Right lobe of liver (tissue), 6 donors: ENCODE data around the gene GSDME. TPM values are rescaled to one million over a fixed set of nuclear protein-coding genes. Genes with fewer than 3 reads are reported as not detected.

Experiments used
- ATAC-seq, 4 donors: fragments of 200-7000 bp; cut with Tn5 transposase; one replicate each; pipeline ENCODE4 v1.9.1; 2020; ENCODE audit warnings: mild to moderate bottlenecking in 4 of 4, moderate library complexity in 4 of 4
- DNase-seq, 3 donors: peaks; one replicate each; pipeline ENCODE4 v3.0.0-alpha.2; 2020
- H3K27ac ChIP-seq, 3 donors: fragments of 200-600 bp; one replicate each; pipeline ENCODE4 v1.8.0; 2022
- H3K27me3 ChIP-seq, 2 donors: fragments of 200-600 bp; one replicate each; pipeline ENCODE4 v1.8.0; 2022
- H3K36me3 ChIP-seq, 4 donors: fragments of 200-600 bp; sonication (generic) in 1 of 4; one replicate each; pipeline versions ENCODE4 v1.5.1 to v1.8.0; 2017 to 2022; ENCODE audit warnings: control low read depth in 1 of 4
- H3K4me1 ChIP-seq, 4 donors: fragments of 200-600 bp; sonication (generic) in 1 of 4; one replicate each; pipeline versions ENCODE4 v1.5.1 to v1.8.0; 2017 to 2022; ENCODE audit warnings: control low read depth in 1 of 4
- H3K4me3 ChIP-seq, 3 donors: fragments of 200-600 bp; one replicate each; pipeline ENCODE4 v1.8.0; 2022
- H3K9me3 ChIP-seq, 4 donors: fragments of 200-600 bp; sonication (generic) in 1 of 4; one replicate each; pipeline versions ENCODE4 v1.5.1 to v1.8.0; 2017 to 2022; ENCODE audit warnings: control low read depth in 1 of 4
- POLR2A ChIP-seq: fragments of 450-650 bp; IDR thresholded peaks from one replicate; pipeline ENCODE4 v1.6.1; 2017; ENCODE audit warnings: antibody characterized with exemption, mild to moderate bottlenecking
- WGBS: methylation state at CpG from one replicate; pipeline ENCODE4 v1.1.6; 2018; ENCODE audit warnings: low coverage, low lambda C conversion rate; ENCODE audit not compliant: insufficient coverage; ENCODE audit errors: missing lambda C conversion rate; 5-methylcytosine and 5-hydroxymethylcytosine counted together
- intact Hi-C, 2 donors: fragments of 100-400 bp; cut with DNase I; formaldehyde crosslinking; loops; one replicate each; pipeline versions ENCODE4 v1.11.2 to v1.14.1; 2022
- total RNA-seq, 6 experiments: library from RNA; depleted of rRNA in 2 of 6; stranded (reverse); fragments of >200 nt in 2 of 6; fragmentation: NEBNext Ultra II Directional in 3 of 6; extraction: Animal tissue kit (Norgen Biotek cat#: 25700) in 3 of 6; gene quantifications; one replicate each; pipeline versions ENCODE4 v1.1.0 to v1.2.4, GENCODE V29; 2016 to 2023
- TF ChIP-seq, protein P1 (sequence below), 4 donors: fragments of 200-600 bp in 3 of 4; fragments of 450-650 bp in 1 of 4; IDR thresholded peaks; one replicate each; pipeline versions ENCODE4 v1.5.1 to v1.8.0; 2016 to 2022; ENCODE audit warnings: antibody characterized with exemption in 4 of 4, mild to moderate bottlenecking in 2 of 4
- donor health status: DM: no; HTN: yes; CAD: no.
- donor health status: DM: no; HTN: no; CAD: no.
- donor health status: DM: no; HTN: no; CAD: no.
- donor health status: DM: no; HTN: yes; CAD: no.
- donor health status: DM: no; HTN: yes; CAD: no.

Gene GSDME
- total RNA-seq, 6 experiments from 2014 or later: 3.1 to 10.2 (median 5.8) TPM

DNA sequence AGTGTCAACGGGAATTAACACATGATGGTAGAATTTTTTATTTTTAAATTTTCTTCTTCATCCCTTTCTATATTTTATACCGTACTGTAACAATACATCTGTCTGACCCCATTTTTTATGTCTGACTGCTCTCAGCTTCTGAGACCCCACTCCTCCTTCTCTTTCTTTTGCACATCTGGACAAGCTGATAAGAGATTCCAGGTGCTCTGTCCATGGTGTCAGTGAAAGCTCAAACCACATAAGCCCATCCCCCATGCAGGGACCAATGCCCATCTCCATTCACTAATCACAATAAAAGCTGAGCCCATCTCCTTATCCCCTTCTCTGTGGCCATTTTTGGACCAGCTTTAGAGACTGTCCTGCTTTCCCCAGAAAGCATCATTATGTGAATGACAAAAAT is 8.7 kb downstream of the GSDME start:
- Histone ChIP-seq H3K36me3 (no peaks in the 10 kb centered on the region), H3K9me3 (no peaks in the 10 kb centered on the region), H3K4me3 (no peak overlapping the region), H3K27ac (no peak overlapping the region), H3K4me1 (no peaks in the 10 kb centered on the region), H3K27me3 (no peaks in the 10 kb centered on the region)
- DNase-seq: no peak
- WGBS: 85% methylated on average over 2 of the region's 2 CpGs
- ATAC-seq: no peak
- TF ChIP-seq, protein P1, sequence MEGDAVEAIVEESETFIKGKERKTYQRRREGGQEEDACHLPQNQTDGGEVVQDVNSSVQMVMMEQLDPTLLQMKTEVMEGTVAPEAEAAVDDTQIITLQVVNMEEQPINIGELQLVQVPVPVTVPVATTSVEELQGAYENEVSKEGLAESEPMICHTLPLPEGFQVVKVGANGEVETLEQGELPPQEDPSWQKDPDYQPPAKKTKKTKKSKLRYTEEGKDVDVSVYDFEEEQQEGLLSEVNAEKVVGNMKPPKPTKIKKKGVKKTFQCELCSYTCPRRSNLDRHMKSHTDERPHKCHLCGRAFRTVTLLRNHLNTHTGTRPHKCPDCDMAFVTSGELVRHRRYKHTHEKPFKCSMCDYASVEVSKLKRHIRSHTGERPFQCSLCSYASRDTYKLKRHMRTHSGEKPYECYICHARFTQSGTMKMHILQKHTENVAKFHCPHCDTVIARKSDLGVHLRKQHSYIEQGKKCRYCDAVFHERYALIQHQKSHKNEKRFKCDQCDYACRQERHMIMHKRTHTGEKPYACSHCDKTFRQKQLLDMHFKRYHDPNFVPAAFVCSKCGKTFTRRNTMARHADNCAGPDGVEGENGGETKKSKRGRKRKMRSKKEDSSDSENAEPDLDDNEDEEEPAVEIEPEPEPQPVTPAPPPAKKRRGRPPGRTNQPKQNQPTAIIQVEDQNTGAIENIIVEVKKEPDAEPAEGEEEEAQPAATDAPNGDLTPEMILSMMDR (IDR thresholded peaks at IDR 0.05): no peak
- TF ChIP-seq POLR2A: no peak
- intact Hi-C loops: no loop called here

DNA sequence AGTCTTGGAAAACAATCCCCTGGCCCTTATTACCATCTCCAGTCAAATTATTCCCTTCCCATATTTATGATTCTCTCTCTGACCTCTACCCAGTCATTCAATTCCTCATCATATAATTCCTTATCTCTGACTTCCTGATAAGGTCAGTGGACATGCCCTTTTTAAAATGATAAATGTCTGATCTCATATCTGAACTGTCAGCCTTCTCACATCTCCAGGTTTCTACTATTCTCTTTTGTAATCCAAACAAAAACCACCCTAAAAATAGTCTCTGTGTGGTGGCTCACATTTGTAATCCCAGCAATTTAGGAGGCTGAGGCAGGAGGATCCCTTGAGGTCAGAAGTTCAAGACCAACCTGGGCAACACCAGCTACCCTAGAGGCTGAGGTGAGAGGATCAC is 11.9 kb downstream of the GSDME start:
- Histone ChIP-seq H3K27ac (no peak overlapping the region), H3K4me1 (no peaks in the 10 kb centered on the region), H3K36me3 (no peaks in the 10 kb centered on the region), H3K27me3 (no peaks in the 10 kb centered on the region), H3K4me3 (no peak overlapping the region), H3K9me3 (no peaks in the 10 kb centered on the region)
- intact Hi-C loops: no loop called here
- DNase-seq (no peak), ATAC-seq (no peak)
- TF ChIP-seq, protein P1 (IDR thresholded peaks at IDR 0.05): no peak
- no peak for TF ChIP-seq POLR2A

DNA sequence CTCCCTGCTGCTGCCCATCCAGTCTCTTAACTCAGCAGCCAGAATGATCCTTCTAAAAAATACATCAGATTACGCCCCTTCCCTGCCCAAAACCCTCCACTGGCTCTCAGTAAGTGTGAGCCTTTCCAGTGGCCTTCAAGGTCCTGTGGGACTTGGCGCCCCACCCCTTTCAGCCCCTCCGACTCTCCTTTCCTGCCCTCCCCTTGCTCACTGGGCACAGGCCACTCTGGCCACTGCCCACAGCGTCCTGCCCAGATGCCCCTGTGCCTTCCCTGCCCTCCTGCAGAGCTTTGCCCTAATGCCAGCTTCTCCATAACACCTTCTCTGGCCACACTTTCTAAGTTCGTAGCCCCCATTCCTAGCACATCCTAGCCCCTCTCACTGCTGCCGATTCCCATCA is 13.8 kb downstream of the GSDME start:
- no peak overlapping the region for H3K4me3 ChIP-seq
- H3K27me3 ChIP-seq: no peaks in the 10 kb centered on the region
- intact Hi-C loops: no loop called here
- no peak overlapping the region for H3K27ac ChIP-seq
- no peak for TF ChIP-seq POLR2A
- TF ChIP-seq, protein P1 (IDR thresholded peaks at IDR 0.05): no peak
- H3K9me3 ChIP-seq: peaks cover 0 to 3% (median 0%) of the 10 kb centered on the region in 4 donors
- H3K36me3 ChIP-seq: no peaks in the 10 kb centered on the region
- DNase-seq: no peak
- 78% methylated on average over 6 of the region's 6 CpGs for WGBS
- H3K4me1 ChIP-seq: no peaks in the 10 kb centered on the region
- no peak for ATAC-seq

DNA sequence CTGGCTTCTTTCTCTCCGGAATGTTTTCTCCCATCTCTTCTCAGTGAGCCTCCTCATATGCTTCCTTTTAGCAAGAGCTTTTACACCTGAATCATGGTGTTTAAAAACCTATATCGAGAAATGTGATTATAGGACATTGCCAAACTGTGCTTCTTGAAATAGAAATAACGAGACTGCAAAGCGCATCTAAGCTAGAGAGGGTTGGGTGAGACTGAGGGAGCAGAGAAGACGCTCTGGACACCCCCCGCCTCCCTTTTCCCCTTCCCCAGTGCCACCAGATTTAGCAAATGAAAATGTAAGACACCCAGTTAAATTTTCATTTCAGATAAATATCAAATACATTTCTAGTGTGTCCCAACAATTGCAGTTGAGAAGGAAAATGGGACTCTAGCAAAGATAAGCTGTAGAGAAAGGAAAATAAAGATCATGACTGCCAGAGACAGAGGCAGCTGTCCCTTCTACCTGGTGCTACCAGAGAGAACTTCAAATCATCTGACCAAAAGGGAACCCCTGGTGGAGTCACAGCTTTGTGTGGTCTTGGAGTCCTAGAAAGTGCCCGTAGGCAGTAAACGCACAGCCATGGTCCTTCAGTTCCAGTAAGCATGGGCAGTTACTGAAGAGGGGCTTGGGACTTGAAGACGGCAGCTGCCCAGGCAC is 14.6 kb downstream of the GSDME start:
- Histone ChIP-seq H3K9me3 (peaks cover 0 to 6% (median 0%) of the 10 kb centered on the region in 4 donors), H3K36me3 (no peaks in the 10 kb centered on the region), H3K4me3 (no peak overlapping the region), H3K4me1 (no peaks in the 10 kb centered on the region), H3K27ac (no peak overlapping the region), H3K27me3 (no peaks in the 10 kb centered on the region)
- ATAC-seq: no peak
- WGBS: 92% methylated on average over 9 of the region's 9 CpGs
- DNase-seq: no peak
- intact Hi-C loops: no loop called here
- TF ChIP-seq POLR2A: no peak
- TF ChIP-seq, protein P1 (IDR thresholded peaks at IDR 0.05): no peak
